CD4-positive, alpha-beta T cell (primary cell): ENCODE results near the gene SETD4. TPM values are rescaled to one million over a fixed set of nuclear protein-coding genes. Genes with fewer than 3 reads are reported as not detected.

Experiments
- ATAC-seq: fragments of 200-7000 bp; cut with Tn5 transposase; one replicate; pipeline ENCODE4 v1.10.0; 2022; ENCODE audit warnings: mild to moderate bottlenecking; ENCODE audit not compliant: poor library complexity
- CTCF ChIA-PET: fragments of 350-600 bp; sonication (Branson Sonifier 250); formaldehyde crosslinking; loops from one replicate; lab custom pipeline; 2021; ENCODE audit warnings: antibody characterized with exemption, inconsistent platforms; lab: Charles Lee
- POLR2A ChIA-PET: fragments of 350-600 bp; sonication (Branson Sonifier 250); formaldehyde crosslinking; loops from one replicate; lab custom pipeline; 2021; ENCODE audit warnings: antibody characterized with exemption, inconsistent platforms; lab: Charles Lee
- DNase-seq, 14 experiments: peaks; one replicate each; pipeline ENCODE4 v3.0.0-alpha.2; 2013 to 2020; ENCODE audit warnings: mixed read lengths in 2 of 14
- H3K27ac ChIP-seq, 2 donors: one replicate each; pipeline versions ENCODE4 v1.5.1 to v1.7.0; 2013; ENCODE audit warnings: low read length in 2 of 2, low read depth in 1 of 2, mild to moderate bottlenecking in 1 of 2
- H3K27me3 ChIP-seq, 2 experiments: 1 replicate in 1 of 2; 2 replicates in 1 of 2; pipeline versions ENCODE4 v1.6.1 to v1.7.0; 2013; ENCODE audit warnings: low read length in 2 of 2, control low read depth in 1 of 2, mild to moderate bottlenecking in 1 of 2, moderate library complexity in 1 of 2; ENCODE audit not compliant: insufficient read depth in 2 of 2, control insufficient read depth in 1 of 2
- H3K36me3 ChIP-seq: one replicate; pipeline ENCODE4 v1.6.1; 2013; ENCODE audit warnings: low read length, control low read depth; ENCODE audit not compliant: insufficient read depth
- H3K4me1 ChIP-seq: one replicate; pipeline ENCODE4 v1.6.1; 2013; ENCODE audit warnings: low read length, control low read depth; ENCODE audit not compliant: insufficient read depth
- H3K4me3 ChIP-seq: one replicate; pipeline ENCODE4 v1.5.1; 2013; ENCODE audit warnings: mild to moderate bottlenecking, low read length, moderate library complexity
- H3K9me3 ChIP-seq, 2 experiments: 1 replicate in 1 of 2; 2 replicates in 1 of 2; pipeline versions ENCODE4 v1.6.1 to v1.7.0; 2013; ENCODE audit warnings: low read length in 2 of 2, mild to moderate bottlenecking in 2 of 2, control low read depth in 1 of 2, moderate library complexity in 1 of 2; ENCODE audit not compliant: control insufficient read depth in 1 of 2, insufficient read depth in 1 of 2
- H3K27ac Mint-ChIP-seq: one replicate; pipeline ENCODE4 v1.8.0; 2020; ENCODE audit warnings: mixed read lengths
- H3K27me3 Mint-ChIP-seq: one replicate; pipeline ENCODE4 v1.8.0; 2021; ENCODE audit warnings: mixed read lengths
- H3K36me3 Mint-ChIP-seq: one replicate; pipeline ENCODE4 v1.8.0; 2021; ENCODE audit warnings: low read depth, mixed read lengths
- H3K4me1 Mint-ChIP-seq: one replicate; pipeline ENCODE4 v1.8.0; 2021; ENCODE audit warnings: low read depth, mixed read lengths
- H3K4me3 Mint-ChIP-seq: one replicate; pipeline ENCODE4 v1.8.0; 2020; ENCODE audit warnings: mild to moderate bottlenecking, mixed read lengths
- H3K9me3 Mint-ChIP-seq: one replicate; pipeline ENCODE4 v1.8.0; 2020; ENCODE audit warnings: mixed read lengths
- intact Hi-C, 2 experiments: fragments of 100-400 bp; cut with DNase I in 1 of 2; cut with micrococcal nuclease in 1 of 2; formaldehyde crosslinking; loops; one replicate each; pipeline versions ENCODE4 v1.15.1 to v1.9.0; 2023 to 2025; cut with DNase I, micrococcal nuclease
- total RNA-seq, 174 experiments: library from RNA in 2 of 174; stranded (reverse) in 2 of 174; gene quantifications; one replicate each; pipeline ENCODE4 v1.2.3 and lab custom pipeline; 2021 to 2026
- TF ChIP-seq, protein P1 (sequence below): fragments of 200-600 bp; IDR thresholded peaks from one replicate; pipeline ENCODE4 v1.8.0; 2022; ENCODE audit warnings: antibody characterized with exemption, mild to moderate bottlenecking

Gene SETD4
- total RNA-seq, 2 experiments from 2014 or later, result 10.8 to 12.3 TPM

DNA sequence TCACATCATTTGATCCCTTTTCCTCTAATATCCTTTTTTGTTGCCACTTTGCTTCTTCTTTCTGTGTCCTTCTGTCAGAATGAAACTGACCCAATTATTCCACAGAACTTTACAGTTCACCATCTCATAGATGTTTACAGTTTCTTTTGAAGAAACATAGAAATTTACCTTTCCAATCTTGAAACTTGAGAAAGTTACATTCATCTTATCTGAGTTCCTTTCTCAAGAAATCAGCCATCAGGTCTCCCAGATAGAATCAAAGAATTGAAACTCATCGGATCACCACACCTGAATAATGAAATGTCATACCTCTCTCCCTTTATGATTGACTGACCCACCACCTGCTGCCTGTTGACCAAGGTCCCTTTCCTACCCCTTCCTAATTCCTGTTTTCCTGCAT is 33.2 kb upstream of the SETD4 start:
- intact Hi-C loops, result no loop called here
- Mint-ChIP-seq H3K4me1 (no peaks in the 10 kb centered on the region), H3K36me3 (peaks cover 6% of the 10 kb centered on the region), H3K9me3 (peaks cover 5% of the 10 kb centered on the region), H3K27me3 (peaks cover 7% of the 10 kb centered on the region), H3K27ac (no peak overlapping the region), H3K4me3 (no peak overlapping the region)
- H3K27ac ChIP-seq, result no peak overlapping the region
- ATAC-seq (no peak), DNase-seq (no peak)
- H3K4me3 ChIP-seq, result no peak overlapping the region
- H3K4me1 ChIP-seq, result no peaks in the 10 kb centered on the region
- H3K36me3 ChIP-seq, result no peaks in the 10 kb centered on the region
- peaks cover 0 to 6% of the 10 kb centered on the region in 2 experiments for H3K27me3 ChIP-seq
- CTCF ChIA-PET, result no interaction called here
- POLR2A ChIA-PET, result no interaction called here
- TF ChIP-seq, protein P1, sequence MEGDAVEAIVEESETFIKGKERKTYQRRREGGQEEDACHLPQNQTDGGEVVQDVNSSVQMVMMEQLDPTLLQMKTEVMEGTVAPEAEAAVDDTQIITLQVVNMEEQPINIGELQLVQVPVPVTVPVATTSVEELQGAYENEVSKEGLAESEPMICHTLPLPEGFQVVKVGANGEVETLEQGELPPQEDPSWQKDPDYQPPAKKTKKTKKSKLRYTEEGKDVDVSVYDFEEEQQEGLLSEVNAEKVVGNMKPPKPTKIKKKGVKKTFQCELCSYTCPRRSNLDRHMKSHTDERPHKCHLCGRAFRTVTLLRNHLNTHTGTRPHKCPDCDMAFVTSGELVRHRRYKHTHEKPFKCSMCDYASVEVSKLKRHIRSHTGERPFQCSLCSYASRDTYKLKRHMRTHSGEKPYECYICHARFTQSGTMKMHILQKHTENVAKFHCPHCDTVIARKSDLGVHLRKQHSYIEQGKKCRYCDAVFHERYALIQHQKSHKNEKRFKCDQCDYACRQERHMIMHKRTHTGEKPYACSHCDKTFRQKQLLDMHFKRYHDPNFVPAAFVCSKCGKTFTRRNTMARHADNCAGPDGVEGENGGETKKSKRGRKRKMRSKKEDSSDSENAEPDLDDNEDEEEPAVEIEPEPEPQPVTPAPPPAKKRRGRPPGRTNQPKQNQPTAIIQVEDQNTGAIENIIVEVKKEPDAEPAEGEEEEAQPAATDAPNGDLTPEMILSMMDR, result no peak
- H3K9me3 ChIP-seq, result peaks cover 11 to 14% of the 10 kb centered on the region in 2 experiments

DNA sequence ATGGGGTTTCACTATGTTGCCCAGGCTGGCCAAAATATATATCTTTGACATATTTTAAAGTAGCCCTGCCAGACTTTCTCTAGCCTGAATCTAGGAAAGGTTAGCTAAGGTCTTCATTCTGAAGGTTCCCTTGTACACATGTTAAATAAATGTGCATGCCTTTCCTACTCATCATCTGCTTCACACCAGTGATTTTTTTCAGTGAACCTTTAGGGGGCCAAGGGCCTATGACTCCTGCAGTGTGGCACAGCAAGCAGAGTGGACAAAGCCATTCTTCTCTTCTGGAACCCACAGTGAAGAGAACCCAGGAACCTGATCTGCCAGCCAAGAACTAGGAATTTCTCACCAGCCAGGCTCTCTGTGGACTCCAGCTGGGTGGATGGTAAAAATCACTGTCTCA is 32.4 kb upstream of the SETD4 start:
- DNase-seq (no peak), ATAC-seq (no peak)
- H3K36me3 ChIP-seq, result no peaks in the 10 kb centered on the region
- H3K9me3 ChIP-seq, result peaks cover 11 to 14% of the 10 kb centered on the region in 2 experiments
- Mint-ChIP-seq H3K9me3 (peaks cover 5% of the 10 kb centered on the region), H3K27me3 (peaks cover 7% of the 10 kb centered on the region), H3K27ac (no peak overlapping the region), H3K4me3 (no peak overlapping the region), H3K36me3 (peaks cover 6% of the 10 kb centered on the region), H3K4me1 (no peaks in the 10 kb centered on the region)
- H3K4me3 ChIP-seq, result no peak overlapping the region
- no peaks in the 10 kb centered on the region for H3K4me1 ChIP-seq
- CTCF ChIA-PET, result no interaction called here
- POLR2A ChIA-PET, result no interaction called here
- intact Hi-C loops, result no loop called here
- TF ChIP-seq, protein P1, result no peak
- peaks cover 0 to 6% of the 10 kb centered on the region in 2 experiments for H3K27me3 ChIP-seq
- no peak overlapping the region for H3K27ac ChIP-seq

DNA sequence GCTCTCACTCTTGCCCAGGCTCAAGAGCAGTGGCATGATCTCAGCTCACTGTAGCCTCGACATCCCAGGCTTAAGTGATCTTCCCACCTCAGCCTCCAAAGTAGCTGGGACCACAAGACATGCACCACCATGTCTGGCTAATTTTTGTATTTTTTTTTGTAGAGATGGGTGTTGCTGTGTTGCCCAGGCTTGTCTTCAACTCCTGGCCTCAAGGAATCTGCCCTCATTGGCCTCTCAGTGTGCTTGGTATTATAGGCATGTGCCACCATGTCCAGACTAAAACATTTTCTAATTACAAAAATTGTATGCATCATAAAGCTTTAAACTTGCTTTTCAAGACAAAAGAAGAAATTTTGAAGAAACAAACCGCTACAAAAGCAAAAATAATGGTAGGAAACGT is 29.6 kb upstream of the SETD4 start:
- Histone ChIP-seq H3K27me3 (peaks cover 0 to 6% of the 10 kb centered on the region in 2 experiments), H3K4me1 (no peaks in the 10 kb centered on the region), H3K27ac (no peak overlapping the region), H3K36me3 (no peaks in the 10 kb centered on the region), H3K9me3 (peaks cover 11 to 14% of the 10 kb centered on the region in 2 experiments), H3K4me3 (no peak overlapping the region)
- H3K4me3 Mint-ChIP-seq, result no peak overlapping the region
- DNase-seq (no peak), ATAC-seq (no peak)
- TF ChIP-seq, protein P1, result no peak
- peaks cover 6% of the 10 kb centered on the region for H3K36me3 Mint-ChIP-seq
- H3K4me1 Mint-ChIP-seq, result peaks cover 10% of the 10 kb centered on the region
- intact Hi-C loops, result no loop called here
- ChIA-PET CTCF (no interaction called here), POLR2A (no interaction called here)
- H3K27me3 Mint-ChIP-seq, result peaks cover 7% of the 10 kb centered on the region
- no peak overlapping the region for H3K27ac Mint-ChIP-seq
- peaks cover 5% of the 10 kb centered on the region for H3K9me3 Mint-ChIP-seq
